Transverse colon (tissue), 4 donors: ENCODE results near the gene DSCAM. TPM values are rescaled to one million over a fixed set of nuclear protein-coding genes. Genes with fewer than 3 reads are reported as not detected.

ENCODE experiments used
- DNase-seq: peaks from one replicate; pipeline ENCODE4 v3.0.0-alpha.2; 2019
- H3K27ac ChIP-seq, 4 donors: fragments of 200-600 bp; sonication (generic); 2 replicates each; pipeline ENCODE4 v1.5.1; 2016 to 2018; ENCODE audit warnings: inconsistent platforms in 4 of 4
- H3K27me3 ChIP-seq: fragments of 200-600 bp; sonication (generic); 2 replicates; pipeline ENCODE4 v1.5.1; 2017; ENCODE audit warnings: inconsistent platforms
- H3K36me3 ChIP-seq, 4 donors: fragments of 200-600 bp; sonication (generic); 2 replicates each; pipeline ENCODE4 v1.5.1; 2017 to 2019; ENCODE audit warnings: inconsistent platforms in 4 of 4
- H3K4me1 ChIP-seq, 4 donors: fragments of 200-600 bp; sonication (generic); 2 replicates each; pipeline ENCODE4 v1.5.1; 2017 to 2020; ENCODE audit warnings: inconsistent platforms in 4 of 4
- H3K4me3 ChIP-seq, 4 donors: fragments of 200-600 bp; sonication (generic); 1 replicate in 1 of 4; 2 replicates in 3 of 4; pipeline versions ENCODE4 v1.5.1 to v1.6.1; 2017 to 2019; ENCODE audit warnings: inconsistent platforms in 4 of 4
- H3K9me3 ChIP-seq, 2 donors: fragments of 200-600 bp; sonication (generic); 2 replicates each; pipeline ENCODE4 v1.5.1; 2017 to 2019; ENCODE audit warnings: inconsistent platforms in 2 of 2
- CTCF ChIP-seq, 5 experiments: fragments of 200-600 bp in 3 of 5; fragments of 450-650 bp in 2 of 5; sonication (generic) in 3 of 5; IDR thresholded peaks; 1 replicate in 2 of 5; 2 replicates in 3 of 5; pipeline ENCODE4 v1.5.1; 2016 to 2017; ENCODE audit warnings: antibody characterized with exemption in 5 of 5, inconsistent platforms in 3 of 5, mild to moderate bottlenecking in 2 of 5, moderate library complexity in 1 of 5
- EP300 ChIP-seq: sonication (generic); formaldehyde crosslinking; IDR thresholded peaks from one replicate; pipeline ENCODE4 v1.6.1; 2017; ENCODE audit warnings: antibody characterized with exemption, low read depth
- POLR2A ChIP-seq: fragments of 450-650 bp; IDR thresholded peaks from one replicate; pipeline ENCODE4 v1.6.1; 2016; ENCODE audit warnings: antibody characterized with exemption, mild to moderate bottlenecking, moderate library complexity
- POLR2AphosphoS5 ChIP-seq, 3 donors: sonication (generic); formaldehyde crosslinking; IDR thresholded peaks; one replicate each; pipeline ENCODE4 v1.6.1; 2016; ENCODE audit warnings: antibody characterized with exemption in 3 of 3
- WGBS, 2 donors: methylation state at CpG; one replicate each; pipeline ENCODE4 v1.1.5; 2018; ENCODE audit warnings: low coverage in 1 of 2; 5-methylcytosine and 5-hydroxymethylcytosine counted together
- in situ Hi-C, 4 donors: fragments of 200-750 bp; cut with MboI; loops; one replicate each; pipeline versions ENCODE4 v1.15.0 to v1.15.1; 2017; ENCODE audit warnings: low sequenced_read_pairs in 3 of 4, low pct_ligation_motif_present in 1 of 4, low pct_unique_long_range_greater_than_20kb in 1 of 4
- intact Hi-C: fragments of 100-400 bp; cut with DNase I; formaldehyde crosslinking; loops from one replicate; pipeline ENCODE4 v1.15.1; 2023; ENCODE audit warnings: low total_unique reads
- total RNA-seq, 4 donors: library from RNA; depleted of rRNA; stranded (reverse); fragments of >200 nt; gene quantifications; one replicate each; pipeline ENCODE4 v1.1.0, GENCODE V29; 2016

DSCAM gene
- total RNA-seq, 4 donors from 2014 or later: 0.16 TPM; not detected in 3

GRCh38 chr21:40194185-40194980 is 652.6 kb downstream of the DSCAM start:
- Histone ChIP-seq H3K27me3 (no peaks in the 10 kb centered on the region), H3K4me3 (no peak overlapping the region), H3K27ac (no peak overlapping the region), H3K36me3 (no peaks in the 10 kb centered on the region), H3K4me1 (no peaks in the 10 kb centered on the region), H3K9me3 (no peaks in the 10 kb centered on the region)
- TF ChIP-seq CTCF (IDR thresholded peaks at IDR 0.05): no peak
- TF ChIP-seq POLR2A: no peak
- no peak for TF ChIP-seq EP300
- TF ChIP-seq POLR2AphosphoS5 (IDR thresholded peaks at IDR 0.05): no peak
- intact Hi-C loops (no loop called here), in situ Hi-C loops (no loop called here)
- WGBS, 2 donors: 46 to 63% methylated on average over 4 of the region's 4 CpGs
- DNase-seq: no peak

GRCh38 chr21:40191616-40192015 is 655.3 kb downstream of the DSCAM start:
- no peak for DNase-seq
- Histone ChIP-seq H3K9me3 (no peaks in the 10 kb centered on the region), H3K27ac (no peak overlapping the region), H3K27me3 (no peaks in the 10 kb centered on the region), H3K36me3 (no peaks in the 10 kb centered on the region), H3K4me1 (no peaks in the 10 kb centered on the region), H3K4me3 (no peak overlapping the region)
- no peak for TF ChIP-seq POLR2A
- no peak for TF ChIP-seq EP300
- TF ChIP-seq POLR2AphosphoS5 (IDR thresholded peaks at IDR 0.05): no peak
- no peak for TF ChIP-seq CTCF (IDR thresholded peaks at IDR 0.05)
- WGBS, 2 donors: 71 to 100% methylated on average over 2 to 3 of the region's 3 CpGs
- in situ Hi-C loops (no loop called here), intact Hi-C loops (no loop called here)

GRCh38 chr21:40191196-40191595 is 655.8 kb downstream of the DSCAM start:
- in situ Hi-C loops (no loop called here), intact Hi-C loops (no loop called here)
- H3K9me3 ChIP-seq: no peaks in the 10 kb centered on the region
- H3K36me3 ChIP-seq: no peaks in the 10 kb centered on the region
- no peak overlapping the region for H3K4me3 ChIP-seq
- TF ChIP-seq CTCF (IDR thresholded peaks at IDR 0.05): no peak
- TF ChIP-seq POLR2A: no peak
- no peak for TF ChIP-seq POLR2AphosphoS5 (IDR thresholded peaks at IDR 0.05)
- no peak for TF ChIP-seq EP300
- H3K4me1 ChIP-seq: no peaks in the 10 kb centered on the region
- DNase-seq: no peak
- 75% methylated on average over 3 of the region's 3 CpGs; no CpG with 5 or more reads in 1 of the 2 donors for WGBS, 2 donors
- no peaks in the 10 kb centered on the region for H3K27me3 ChIP-seq
- H3K27ac ChIP-seq: no peak overlapping the region

GRCh38 chr21:40187946-40188654 is 658.9 kb downstream of the DSCAM start:
- Histone ChIP-seq H3K27me3 (no peaks in the 10 kb centered on the region), H3K27ac (no peak overlapping the region), H3K4me1 (no peaks in the 10 kb centered on the region), H3K36me3 (no peaks in the 10 kb centered on the region), H3K4me3 (no peak overlapping the region), H3K9me3 (no peaks in the 10 kb centered on the region)
- TF ChIP-seq CTCF (IDR thresholded peaks at IDR 0.05): no peak
- WGBS, 2 donors: 69 to 79% methylated on average over 7 to 9 of the region's 9 CpGs
- intact Hi-C loops (no loop called here), in situ Hi-C loops (no loop called here)
- no peak for DNase-seq
